Sigmoid colon (tissue), 3 donors: ENCODE measurements around the gene ETNPPL.

ENCODE experiments used
- CTCF ChIP-seq, 4 experiments: fragments of 450-650 bp in 3 of 4; fragments of 200-600 bp in 1 of 4; IDR thresholded peaks; one replicate each; pipeline ENCODE4 v1.5.1; 2016 to 2019; ENCODE audit warnings: antibody characterized with exemption in 4 of 4, mild to moderate bottlenecking in 3 of 4, moderate library complexity in 2 of 4
- POLR2A ChIP-seq, 2 donors: fragments of 450-650 bp; IDR thresholded peaks; one replicate each; pipeline ENCODE4 v1.6.1; 2016; ENCODE audit warnings: antibody characterized with exemption in 2 of 2, mild to moderate bottlenecking in 2 of 2, moderate library complexity in 2 of 2

- TF ChIP-seq CTCF (IDR thresholded peaks at IDR 0.05) (no peak), POLR2A (IDR thresholded peaks at IDR 0.05) (no peak)
These were observed 47.2 kb upstream of the ETNPPL start for GRCh38 chr4:108810087-108810486.
